Stimulated activated CD4-positive, alpha-beta T cell treated with anti-CD3 and anti-CD28 coated beads, TNF-alpha, amount 100 ng/mL, for 1 hour (primary cell): ENCODE data around the gene AP3B1.
"Not testable (repeated sequence)": the region's sequence is repeated elsewhere in the genome, so short reads cannot be mapped to it uniquely, and the experiment has no call there.

Experiments
- DNase-seq, 3 donors: peaks; one replicate each; pipeline ENCODE4 v3.0.0-alpha.2; 2020; ENCODE audit warnings: low read depth in 3 of 3, low spot score in 1 of 3

AP3B1 gene

GRCh38 chr5:78075301-78075700 lies 219.2 kb downstream of the AP3B1 start:
- no peak for DNase-seq

GRCh38 chr5:78070691-78071090 lies 223.8 kb downstream of the AP3B1 start:
- DNase-seq: not testable (repeated sequence)

- DNase-seq: not testable (repeated sequence)
These were observed 226.9 kb downstream of the AP3B1 start for GRCh38 chr5:78067581-78067980.

- DNase-seq: not testable (repeated sequence)
These were observed 227.8 kb downstream of the AP3B1 start for GRCh38 chr5:78066722-78067121.

- no peak for DNase-seq
These were observed 228.8 kb downstream of the AP3B1 start for GRCh38 chr5:78065663-78066062.

GRCh38 chr5:78064941-78065472 lies 229.5 kb downstream of the AP3B1 start:
- DNase-seq: no peak

GRCh38 chr5:78063495-78063894 lies 231.0 kb downstream of the AP3B1 start:
- DNase-seq: no peak

GRCh38 chr5:78062645-78063044 lies 231.9 kb downstream of the AP3B1 start:
- DNase-seq: no peak

- no peak for DNase-seq
These were observed 234.1 kb downstream of the AP3B1 start for GRCh38 chr5:78060421-78060820.

- DNase-seq: no peak
These were observed 235.9 kb downstream of the AP3B1 start for GRCh38 chr5:78058625-78059024.

GRCh38 chr5:78056901-78057514 lies 237.5 kb downstream of the AP3B1 start:
- DNase-seq: no peak

GRCh38 chr5:78056053-78056452 lies 238.4 kb downstream of the AP3B1 start:
- no peak for DNase-seq

- DNase-seq: no peak
These were observed 243.6 kb downstream of the AP3B1 start for GRCh38 chr5:78050888-78051287.

- not testable (repeated sequence) for DNase-seq
These were observed 247.7 kb downstream of the AP3B1 start for GRCh38 chr5:78046823-78047222.

- no peak for DNase-seq
These were observed 248.5 kb downstream of the AP3B1 start for GRCh38 chr5:78046006-78046405.

GRCh38 chr5:78041805-78042204 lies 252.7 kb downstream of the AP3B1 start:
- no peak for DNase-seq

GRCh38 chr5:78025540-78025939 lies 269.0 kb downstream of the AP3B1 start:
- DNase-seq: no peak

- no peak for DNase-seq
These were observed 274.8 kb downstream of the AP3B1 start for GRCh38 chr5:78019744-78020143.

GRCh38 chr5:78016863-78017529 lies 277.5 kb downstream of the AP3B1 start:
- DNase-seq: no peak

- no peak for DNase-seq
These were observed 284.5 kb downstream of the AP3B1 start for GRCh38 chr5:78009937-78010527.

- DNase-seq: no peak
These were observed 286.0 kb downstream of the AP3B1 start for GRCh38 chr5:78008356-78008967.

- DNase-seq: no peak
These were observed 287.3 kb downstream of the AP3B1 start for GRCh38 chr5:78007233-78007632.
